Measurements from ENCODE around the gene SPAG16.

SPAG16 gene

DNA sequence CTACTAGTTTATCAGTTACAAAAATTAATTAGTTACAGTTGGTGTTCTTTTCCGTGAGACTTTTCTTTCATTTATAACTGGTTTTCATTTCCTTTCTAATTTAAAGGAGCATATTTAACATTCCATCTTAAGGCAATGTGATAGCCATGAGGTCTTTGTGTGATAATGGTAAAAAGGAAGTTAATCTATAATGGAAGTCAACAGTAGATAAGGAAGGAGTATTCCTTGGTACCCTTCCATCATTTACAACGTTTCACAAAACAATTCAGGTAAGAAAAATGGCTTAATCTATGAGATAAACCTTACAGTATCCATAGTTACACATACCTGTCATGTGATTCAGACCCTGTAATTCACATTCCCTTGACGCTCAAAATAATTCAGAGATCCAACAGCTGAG lies 601.2 kb downstream of the SPAG16 start:
- H4K20me1 ChIP-seq (ENCODE audit: low read depth, low read length): no peaks in the 10 kb centered on the region
- no peak overlapping the region for H3K4me2 ChIP-seq (ENCODE audit: low read depth, low read length, poor library complexity, severe bottlenecking)
- no peaks in the 10 kb centered on the region for H3K27me3 ChIP-seq (ENCODE audit: low read length)
- H3K9me2 ChIP-seq (replicated peaks; ENCODE audit: insufficient read depth, low read length): no peaks in the 10 kb centered on the region
- H3K9ac ChIP-seq (ENCODE audit: low read length): no peak overlapping the region
- H3K36me3 ChIP-seq (ENCODE audit: low read length): no peaks in the 10 kb centered on the region
- H3K27ac ChIP-seq (ENCODE audit: low read depth, low read length): no peak overlapping the region
- no peak for TF ChIP-seq EZH2phosphoT487 (conservative IDR thresholded peaks at IDR 0.05; ENCODE audit: low read length)
- TF ChIP-seq, protein P1, sequence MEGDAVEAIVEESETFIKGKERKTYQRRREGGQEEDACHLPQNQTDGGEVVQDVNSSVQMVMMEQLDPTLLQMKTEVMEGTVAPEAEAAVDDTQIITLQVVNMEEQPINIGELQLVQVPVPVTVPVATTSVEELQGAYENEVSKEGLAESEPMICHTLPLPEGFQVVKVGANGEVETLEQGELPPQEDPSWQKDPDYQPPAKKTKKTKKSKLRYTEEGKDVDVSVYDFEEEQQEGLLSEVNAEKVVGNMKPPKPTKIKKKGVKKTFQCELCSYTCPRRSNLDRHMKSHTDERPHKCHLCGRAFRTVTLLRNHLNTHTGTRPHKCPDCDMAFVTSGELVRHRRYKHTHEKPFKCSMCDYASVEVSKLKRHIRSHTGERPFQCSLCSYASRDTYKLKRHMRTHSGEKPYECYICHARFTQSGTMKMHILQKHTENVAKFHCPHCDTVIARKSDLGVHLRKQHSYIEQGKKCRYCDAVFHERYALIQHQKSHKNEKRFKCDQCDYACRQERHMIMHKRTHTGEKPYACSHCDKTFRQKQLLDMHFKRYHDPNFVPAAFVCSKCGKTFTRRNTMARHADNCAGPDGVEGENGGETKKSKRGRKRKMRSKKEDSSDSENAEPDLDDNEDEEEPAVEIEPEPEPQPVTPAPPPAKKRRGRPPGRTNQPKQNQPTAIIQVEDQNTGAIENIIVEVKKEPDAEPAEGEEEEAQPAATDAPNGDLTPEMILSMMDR (IDR thresholded peaks at IDR 0.05; ENCODE audit: insufficient read depth, low read length, poor library complexity, severe bottlenecking): no peak
- H3K4me3 ChIP-seq (ENCODE audit: insufficient read depth, low read length, poor library complexity, severe bottlenecking): no peak overlapping the region
- H3K79me2 ChIP-seq (ENCODE audit: insufficient read depth, low read length): no peaks in the 10 kb centered on the region
- H3K9me3 ChIP-seq (ENCODE audit: insufficient read depth, low read length): no peaks in the 10 kb centered on the region
- no peaks in the 10 kb centered on the region for H3F3A ChIP-seq (ENCODE audit: insufficient read depth)
- H2AFZ ChIP-seq (ENCODE audit: low read depth, low read length, severe bottlenecking): no peak overlapping the region

DNA sequence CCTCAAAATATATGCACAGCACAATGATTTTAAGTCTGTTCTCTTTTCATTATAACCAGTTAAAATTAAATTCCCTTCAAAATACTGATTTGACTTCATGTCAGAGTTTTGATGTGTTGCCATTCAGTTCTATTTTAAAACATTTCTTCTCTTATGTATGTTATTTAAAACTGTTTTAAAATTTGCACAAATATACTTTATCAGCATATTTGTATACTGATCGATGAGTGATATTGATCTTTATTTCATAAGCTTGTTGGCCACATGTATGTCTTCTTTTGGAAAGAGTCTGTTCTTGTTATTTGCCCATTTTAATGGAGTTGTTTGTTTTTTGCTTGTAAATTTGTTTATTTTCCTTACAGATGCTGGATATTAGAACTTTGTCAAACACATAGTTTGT lies 630.2 kb downstream of the SPAG16 start:
- Histone ChIP-seq H2AFZ (ENCODE audit: low read depth, low read length, severe bottlenecking) (no peak overlapping the region), H3K9me2 (replicated peaks; ENCODE audit: insufficient read depth, low read length) (no peaks in the 10 kb centered on the region), H4K20me1 (ENCODE audit: low read depth, low read length) (no peaks in the 10 kb centered on the region), H3F3A (ENCODE audit: insufficient read depth) (no peaks in the 10 kb centered on the region), H3K36me3 (ENCODE audit: low read length) (no peaks in the 10 kb centered on the region), H3K9me3 (ENCODE audit: insufficient read depth, low read length) (no peaks in the 10 kb centered on the region), H3K4me2 (ENCODE audit: low read depth, low read length, poor library complexity, severe bottlenecking) (no peak overlapping the region), H3K27me3 (ENCODE audit: low read length) (no peaks in the 10 kb centered on the region), H3K4me3 (ENCODE audit: insufficient read depth, low read length, poor library complexity, severe bottlenecking) (no peak overlapping the region), H3K79me2 (ENCODE audit: insufficient read depth, low read length) (no peaks in the 10 kb centered on the region), H3K27ac (ENCODE audit: low read depth, low read length) (no peak overlapping the region), H3K9ac (ENCODE audit: low read length) (no peak overlapping the region)
- TF ChIP-seq, protein P1 (IDR thresholded peaks at IDR 0.05; ENCODE audit: insufficient read depth, low read length, poor library complexity, severe bottlenecking): no peak
- no peak for TF ChIP-seq EZH2phosphoT487 (conservative IDR thresholded peaks at IDR 0.05; ENCODE audit: low read length)

- H4K20me1 ChIP-seq (ENCODE audit: low read depth, low read length): no peaks in the 10 kb centered on the region
- H2AFZ ChIP-seq (ENCODE audit: low read depth, low read length, severe bottlenecking): no peak overlapping the region
- H3F3A ChIP-seq (ENCODE audit: insufficient read depth): no peaks in the 10 kb centered on the region
- TF ChIP-seq, protein P1 (IDR thresholded peaks at IDR 0.05; ENCODE audit: insufficient read depth, low read length, poor library complexity, severe bottlenecking): no peak
- no peak for TF ChIP-seq EZH2phosphoT487 (conservative IDR thresholded peaks at IDR 0.05; ENCODE audit: low read length)
- H3K9me3 ChIP-seq (ENCODE audit: insufficient read depth, low read length): no peaks in the 10 kb centered on the region
- H3K9ac ChIP-seq (ENCODE audit: low read length): no peak overlapping the region
- no peak overlapping the region for H3K4me2 ChIP-seq (ENCODE audit: low read depth, low read length, poor library complexity, severe bottlenecking)
- no peaks in the 10 kb centered on the region for H3K9me2 ChIP-seq (replicated peaks; ENCODE audit: insufficient read depth, low read length)
- no peak overlapping the region for H3K4me3 ChIP-seq (ENCODE audit: insufficient read depth, low read length, poor library complexity, severe bottlenecking)
- no peaks in the 10 kb centered on the region for H3K79me2 ChIP-seq (ENCODE audit: insufficient read depth, low read length)
- H3K27me3 ChIP-seq (ENCODE audit: low read length): no peaks in the 10 kb centered on the region
- H3K27ac ChIP-seq (ENCODE audit: low read depth, low read length): no peak overlapping the region
- H3K36me3 ChIP-seq (ENCODE audit: low read length): no peaks in the 10 kb centered on the region
Measured at GRCh38 chr2:213920014-213920413, 635.8 kb downstream of the SPAG16 start.
